ENCODE results near the gene AKAP1. TPM values are rescaled to one million over a fixed set of nuclear protein-coding genes. Genes with fewer than 3 reads are reported as not detected.

AKAP1 gene
- total RNA-seq, 1 donor from 2014 or later: 37.7 TPM

DNA sequence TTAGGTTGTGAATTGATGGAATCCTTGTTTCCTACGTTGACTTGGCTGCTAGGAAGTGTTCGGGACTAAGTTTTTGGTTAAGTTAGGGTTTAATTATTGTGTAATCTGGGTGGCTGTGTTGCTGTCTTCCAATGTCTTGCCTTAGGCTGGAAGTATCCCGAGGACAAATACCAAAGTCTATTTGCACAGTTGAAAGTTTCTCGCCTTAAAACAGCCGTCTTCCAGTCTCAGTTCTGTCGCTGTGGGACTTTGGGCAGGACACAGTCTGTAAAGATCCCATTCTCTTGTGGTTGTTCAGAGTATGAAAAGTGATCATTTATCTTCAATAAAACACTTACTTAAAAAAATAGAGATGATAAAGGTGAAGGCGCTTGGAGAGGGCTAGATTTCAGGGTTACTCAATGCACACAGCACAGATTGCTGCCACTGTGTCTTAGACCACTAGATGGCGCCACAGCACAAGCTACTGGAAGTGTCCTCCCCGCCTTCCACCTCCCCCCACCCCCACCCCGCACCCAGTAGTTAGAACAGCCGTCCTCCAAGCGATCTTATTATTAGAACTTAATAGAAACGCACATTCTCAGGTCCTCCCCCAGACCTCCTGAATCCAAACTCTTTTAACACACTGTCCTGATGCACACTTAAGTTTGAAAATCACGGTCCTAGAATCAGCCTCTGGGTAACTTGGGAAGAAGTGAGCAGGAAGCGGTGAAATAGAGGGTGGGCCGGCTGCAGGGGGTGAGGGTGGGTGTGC is 45.8 kb downstream of the AKAP1 start:
- intact Hi-C loops (cut with micrococcal nuclease): loop anchor here (1.0 to 10.0 kb wide), 4 partner anchors 544 to 702 kb away; no protein-coding TSS in a partner anchor

DNA sequence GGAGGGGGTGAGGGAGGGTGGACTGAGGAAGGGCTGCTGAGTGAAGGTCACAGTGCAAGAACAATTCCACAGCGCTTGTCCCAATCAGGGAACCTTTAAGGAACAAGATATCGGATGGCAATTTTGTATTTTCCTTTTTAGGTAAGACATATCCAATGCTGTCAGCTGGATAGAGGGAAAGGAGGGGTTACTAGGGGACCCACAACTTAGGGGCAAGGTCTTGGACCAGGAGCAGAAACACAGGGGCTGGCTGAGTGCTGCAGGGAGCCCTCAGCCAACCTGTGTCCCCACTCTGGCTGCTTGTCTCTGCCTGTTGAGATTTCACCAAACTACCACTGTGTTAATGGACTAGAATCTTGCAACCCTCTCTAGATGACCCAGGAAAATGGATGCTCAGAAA is 47.6 kb downstream of the AKAP1 start:
- intact Hi-C loops (cut with micrococcal nuclease): loop anchor here (10.0 kb wide), 1 partner anchor 542 kb away; no protein-coding TSS in a partner anchor

DNA sequence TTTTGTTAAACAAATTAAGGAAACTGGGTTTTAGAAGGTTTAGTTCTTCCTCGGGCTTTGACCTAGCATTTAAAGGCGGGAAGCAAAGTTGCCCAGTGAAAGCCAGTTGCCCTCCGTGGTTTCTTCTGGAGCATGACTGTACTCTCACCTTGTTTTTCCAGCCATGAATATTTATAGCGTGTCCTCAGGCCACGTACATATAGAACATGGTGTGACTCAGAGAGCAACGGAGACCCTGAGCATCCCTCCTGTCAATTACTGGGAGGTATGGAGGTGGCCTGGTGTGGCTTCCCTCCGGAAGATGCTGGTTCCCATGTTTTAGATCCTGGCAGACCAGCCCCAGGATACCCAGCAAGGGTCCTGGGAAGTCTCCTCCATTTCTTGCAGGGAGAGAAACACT is 48.4 kb downstream of the AKAP1 start:
- intact Hi-C loops (cut with micrococcal nuclease): loop anchor here (10.0 kb wide), 1 partner anchor 541 kb away; no protein-coding TSS in a partner anchor

DNA sequence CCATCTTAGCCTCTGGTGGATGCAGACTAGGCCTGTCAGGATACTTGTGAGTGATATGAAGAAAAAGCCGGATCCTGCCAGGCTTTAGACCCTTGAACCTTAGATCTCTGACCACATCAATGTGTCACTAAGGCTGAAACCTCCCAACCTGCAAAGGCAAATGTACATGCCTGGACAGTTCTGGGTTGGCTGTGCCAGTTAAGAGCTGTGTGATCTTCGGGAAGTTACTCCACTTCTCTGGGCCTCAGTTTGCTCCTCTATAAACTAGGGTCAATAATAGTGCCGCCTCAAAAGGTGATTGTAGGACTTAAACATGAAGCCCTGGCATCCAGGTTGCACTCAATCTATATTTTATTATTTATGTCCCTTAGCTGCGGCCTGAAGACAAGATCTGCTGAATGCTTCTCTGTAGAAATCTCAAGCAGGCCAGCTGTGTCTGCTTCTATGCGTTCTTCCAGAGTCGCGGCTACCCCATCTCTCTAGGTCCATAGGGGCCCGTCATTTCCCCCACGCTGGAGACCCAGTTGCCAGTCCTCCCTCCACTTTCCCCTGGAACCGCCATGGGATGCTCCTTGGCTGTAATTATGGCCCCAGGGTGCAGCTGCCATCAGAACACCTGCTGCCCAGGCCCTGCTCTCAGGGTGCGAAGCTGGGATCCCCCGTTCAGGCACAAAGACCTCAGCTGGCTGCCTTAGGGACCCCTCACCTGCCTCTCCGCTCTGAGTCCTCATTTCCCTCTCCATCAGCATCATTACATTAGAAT is 50.2 kb downstream of the AKAP1 start:
- intact Hi-C loops (cut with micrococcal nuclease): loop anchor here (10.0 kb wide), 1 partner anchor 540 kb away; no protein-coding TSS in a partner anchor

DNA sequence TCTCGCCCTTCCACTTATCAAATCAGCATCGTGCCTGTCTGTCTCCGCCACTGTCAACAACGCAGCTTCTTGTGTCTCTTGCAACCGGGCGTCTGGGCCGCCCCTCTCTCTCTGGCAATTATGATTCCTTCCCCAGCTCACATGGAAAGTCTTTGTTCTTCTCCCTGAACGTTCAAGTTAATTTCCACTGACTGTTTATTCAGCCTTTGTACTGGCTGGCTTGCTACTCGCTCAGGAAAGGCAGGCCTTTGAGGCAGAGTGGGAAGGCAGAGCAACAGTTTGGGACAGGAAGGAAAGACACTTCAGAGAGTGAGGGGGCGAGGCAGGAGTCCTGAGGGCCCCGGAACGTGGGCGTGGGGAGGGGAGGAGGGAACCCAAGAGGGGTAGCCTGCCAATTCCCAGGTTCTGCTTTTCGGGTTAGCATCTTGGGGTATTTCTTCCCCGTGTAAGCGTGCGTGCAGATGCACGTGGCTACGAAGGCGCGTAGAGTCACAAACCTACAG is 50.8 kb downstream of the AKAP1 start:
- intact Hi-C loops (cut with micrococcal nuclease): loop anchor here (10.0 kb wide), 1 partner anchor 539 kb away; no protein-coding TSS in a partner anchor

DNA sequence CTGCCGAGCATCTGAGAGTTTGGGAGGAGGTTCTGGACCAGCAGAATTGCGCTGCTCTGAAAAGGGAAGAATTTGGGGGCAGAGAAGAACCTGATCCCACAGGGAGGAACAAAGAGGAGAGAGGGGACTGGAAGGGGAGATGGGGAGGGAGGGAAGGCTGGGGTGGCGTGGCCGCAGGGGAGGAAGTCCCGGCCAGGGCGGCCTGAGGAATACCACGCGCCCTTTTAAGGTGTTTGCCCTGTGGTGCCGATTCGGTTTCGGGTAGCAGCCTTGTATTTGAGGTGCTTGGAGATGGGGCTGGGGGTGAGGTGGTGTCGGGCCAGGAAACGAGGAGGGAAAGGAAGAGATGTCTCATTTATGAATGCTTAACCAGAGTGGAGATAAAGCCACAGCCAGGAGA is 51.3 kb downstream of the AKAP1 start:
- intact Hi-C loops (cut with micrococcal nuclease): loop anchor here (10.0 kb wide), 1 partner anchor 538 kb away; no protein-coding TSS in a partner anchor

DNA sequence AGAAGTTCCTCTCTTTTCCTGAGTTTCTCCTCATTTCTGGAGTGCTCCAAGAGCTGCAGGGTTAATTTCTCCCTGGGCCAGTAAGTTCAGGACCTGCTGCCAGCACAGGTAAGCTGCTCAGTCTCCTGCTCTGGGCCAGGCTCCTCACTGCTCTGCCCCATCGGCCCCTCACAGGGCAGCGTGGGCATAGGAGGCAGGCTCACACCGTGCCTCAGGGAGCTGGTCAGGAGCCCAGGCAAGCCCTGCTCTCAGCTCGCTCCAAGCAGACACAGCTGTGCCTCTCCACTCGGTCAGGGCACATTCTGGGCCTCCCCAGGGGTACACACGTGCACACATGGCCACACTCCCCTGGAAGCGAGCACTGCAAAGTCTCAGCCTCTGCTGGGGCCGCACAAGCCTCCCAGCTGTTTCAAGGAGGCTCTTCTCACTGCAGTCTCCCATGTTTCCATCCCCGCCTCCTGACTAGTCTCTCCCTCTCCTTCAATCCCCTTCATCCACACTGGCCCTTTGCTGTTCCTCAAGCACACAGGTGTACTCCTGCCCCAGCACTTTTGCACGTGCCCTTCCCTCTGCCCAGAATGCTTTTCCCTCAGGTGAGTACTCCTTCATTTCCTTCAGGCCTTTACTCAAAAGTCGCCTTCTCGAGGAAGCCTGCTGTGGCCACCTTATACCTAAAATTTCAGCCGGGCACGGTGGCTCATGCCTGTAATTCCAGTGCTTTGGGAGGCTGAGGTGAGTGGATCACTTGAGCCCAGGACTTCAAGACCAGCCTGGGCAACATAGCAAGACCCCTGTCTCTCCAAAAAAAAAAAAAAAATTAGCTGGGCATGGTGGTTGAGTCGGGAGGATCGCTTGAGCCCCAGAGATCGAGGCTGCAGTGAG is 53.2 kb downstream of the AKAP1 start:
- intact Hi-C loops (cut with micrococcal nuclease): loop anchor here (10.0 kb wide), 1 partner anchor 537 kb away; no protein-coding TSS in a partner anchor

DNA sequence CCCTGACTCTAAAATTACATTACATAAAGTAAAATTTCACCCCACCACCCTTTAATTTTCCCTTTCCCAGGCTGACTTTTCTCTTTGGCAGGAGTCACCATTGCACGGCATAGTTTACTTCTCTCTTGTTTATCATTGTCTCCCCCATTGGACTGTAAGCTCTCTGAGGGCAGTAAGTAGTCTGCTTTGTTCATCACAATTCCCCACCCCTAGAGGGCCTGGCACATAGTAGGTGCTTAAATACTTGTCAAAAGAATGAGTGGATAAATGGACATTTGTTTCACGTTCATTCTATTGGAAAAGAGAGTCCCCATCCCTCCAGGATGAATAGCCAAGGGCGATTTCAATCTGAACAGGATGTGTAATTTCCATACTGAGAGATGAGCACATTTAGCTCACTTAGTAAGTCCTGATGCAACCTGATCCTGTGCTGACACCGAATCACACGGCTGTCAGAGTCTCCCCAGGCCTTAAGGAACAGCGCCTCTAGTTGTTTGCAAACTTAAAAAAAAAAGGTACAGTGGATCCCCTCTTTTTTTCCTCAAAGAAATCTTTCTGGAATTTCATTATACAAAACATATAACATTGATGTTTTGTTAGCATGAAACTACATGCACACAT is 54.0 kb downstream of the AKAP1 start:
- intact Hi-C loops (cut with micrococcal nuclease): loop anchor here (10.0 kb wide), 1 partner anchor 536 kb away; no protein-coding TSS in a partner anchor

DNA sequence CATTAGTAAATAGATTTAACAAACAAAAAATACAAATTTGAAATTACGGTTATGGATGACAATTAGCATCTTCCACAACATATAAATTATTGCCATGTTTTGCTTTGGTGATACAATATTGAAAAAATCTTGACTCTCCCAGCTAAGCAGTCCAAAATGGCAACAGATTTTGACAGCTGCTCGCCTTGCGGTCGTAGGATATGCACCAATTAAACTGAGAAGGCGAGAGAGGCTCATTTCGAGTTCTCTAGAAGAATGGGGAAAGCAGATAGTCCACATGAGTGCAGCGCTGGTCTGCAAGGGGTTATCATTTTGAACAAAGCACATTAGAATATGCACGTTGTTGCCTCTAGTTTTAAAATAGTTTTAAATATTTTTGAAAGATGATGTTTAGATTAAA is 55.3 kb downstream of the AKAP1 start:
- intact Hi-C loops (cut with micrococcal nuclease): no loop called here

DNA sequence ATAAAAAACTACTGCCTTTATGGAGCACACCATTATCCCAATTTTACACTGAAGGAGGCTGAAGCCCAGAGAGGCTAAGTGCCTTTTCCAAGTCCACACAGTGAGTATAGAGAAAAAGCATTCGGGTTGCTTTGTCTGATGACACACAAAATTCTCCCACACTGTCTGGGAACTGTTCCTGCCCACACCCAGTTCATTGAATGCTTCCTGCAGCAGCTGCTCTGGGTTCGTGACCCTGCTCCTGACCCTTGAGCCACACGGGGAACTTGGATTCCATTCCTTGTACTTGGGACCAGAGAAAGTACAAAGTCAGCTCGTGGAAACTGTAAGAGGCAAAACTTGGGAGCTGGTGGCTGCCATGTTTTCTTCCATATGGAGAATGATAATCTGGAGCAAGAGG is 57.9 kb downstream of the AKAP1 start:
- intact Hi-C loops (cut with micrococcal nuclease): no loop called here

DNA sequence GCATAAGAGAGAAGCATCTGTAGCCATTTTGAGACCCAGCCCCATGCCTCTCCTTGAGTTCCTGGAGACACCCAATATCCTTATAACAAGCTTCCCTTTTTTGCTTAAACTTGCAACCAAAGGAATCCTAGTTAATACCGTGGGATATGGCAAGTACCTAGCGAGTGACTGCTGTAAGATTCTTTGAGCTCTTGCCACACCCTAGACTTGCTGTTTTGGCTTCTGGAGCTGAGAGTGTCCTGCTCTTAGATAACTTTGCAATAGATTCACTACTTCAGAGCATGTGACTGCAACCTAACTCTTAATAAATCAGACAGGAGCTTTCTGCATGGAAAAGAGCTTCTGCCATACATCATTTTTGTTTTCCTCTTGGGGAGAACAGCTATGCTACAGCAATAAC is 58.3 kb downstream of the AKAP1 start:
- intact Hi-C loops (cut with micrococcal nuclease): no loop called here

DNA sequence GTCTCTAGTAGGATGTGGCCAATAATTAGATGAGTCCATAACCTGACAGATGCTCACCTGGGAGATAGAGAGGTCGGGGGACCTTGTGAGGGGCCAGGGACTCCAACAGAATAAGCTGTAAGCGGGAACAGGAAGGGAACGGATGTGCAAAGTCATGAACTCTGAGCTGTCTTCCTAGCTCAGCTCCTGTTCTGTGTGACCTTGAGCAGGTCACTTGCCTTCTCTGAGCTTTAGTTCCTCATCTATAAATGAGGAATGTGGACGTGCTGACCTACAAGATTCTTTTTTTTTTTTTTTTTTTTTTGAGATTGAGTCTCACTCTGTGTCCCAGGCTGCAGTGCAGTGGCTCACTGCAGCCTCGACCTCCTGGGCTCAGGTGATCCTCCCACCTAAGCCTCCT is 58.9 kb downstream of the AKAP1 start:
- intact Hi-C loops (cut with micrococcal nuclease): no loop called here

DNA sequence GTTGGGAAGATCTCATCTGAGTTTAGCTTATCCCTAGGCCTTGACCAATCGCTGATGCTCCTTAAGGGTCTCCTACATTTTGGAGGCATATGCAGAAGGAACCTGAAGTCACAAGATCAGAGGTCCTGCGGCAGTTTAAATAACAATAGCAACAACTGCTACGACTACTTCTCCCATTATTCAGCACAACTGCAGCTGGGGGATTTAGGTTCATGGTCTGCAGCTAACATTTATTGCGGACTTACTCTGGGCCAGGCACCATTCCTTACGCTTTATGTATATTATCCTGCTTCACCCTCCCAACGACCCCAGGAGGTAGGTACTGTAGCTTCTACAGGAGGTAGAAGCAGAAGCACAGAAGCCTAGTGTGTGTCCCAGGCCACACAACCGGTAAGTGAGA is 59.5 kb downstream of the AKAP1 start:
- intact Hi-C loops (cut with micrococcal nuclease): no loop called here

DNA sequence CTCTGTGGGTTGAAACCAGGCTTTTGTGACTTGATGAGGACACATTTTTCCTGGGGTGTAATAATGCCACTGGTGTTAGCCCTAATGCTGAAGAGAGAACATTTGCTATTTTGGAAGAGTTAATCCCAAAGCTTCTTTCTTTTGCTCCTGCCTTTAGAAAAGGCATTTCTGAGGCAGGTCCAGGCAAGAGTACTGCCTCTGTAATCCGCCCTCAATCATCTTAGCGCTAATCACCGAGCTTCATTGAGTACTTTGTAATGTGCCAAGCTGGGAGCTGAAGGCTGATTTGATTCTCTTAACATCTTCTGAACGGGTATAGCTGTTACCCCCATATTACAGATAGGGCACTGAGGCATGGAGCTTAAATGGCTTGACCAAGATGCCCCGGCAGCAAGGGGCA is 60.3 kb downstream of the AKAP1 start:
- intact Hi-C loops (cut with micrococcal nuclease): no loop called here

DNA sequence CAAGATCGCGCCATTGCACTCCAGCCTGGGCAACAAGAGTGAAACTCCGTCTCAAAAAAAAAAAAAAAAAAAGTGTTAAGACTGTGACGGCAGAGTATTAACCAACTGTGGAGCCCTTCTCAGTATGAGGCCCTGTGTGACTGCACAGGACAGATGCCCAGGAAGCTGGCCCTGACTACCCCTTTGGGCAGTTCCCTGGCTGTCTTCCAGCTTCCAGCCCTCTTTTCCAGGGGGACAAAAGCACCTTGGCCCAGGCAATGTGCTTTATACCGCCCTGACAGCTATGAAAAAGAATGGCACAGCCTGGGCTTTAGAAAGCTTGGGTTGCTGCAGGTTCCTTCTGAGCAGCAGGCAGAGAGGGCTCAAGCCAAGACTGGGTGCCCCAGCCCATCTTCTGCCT is 61.2 kb downstream of the AKAP1 start:
- intact Hi-C loops (cut with micrococcal nuclease): no loop called here

DNA sequence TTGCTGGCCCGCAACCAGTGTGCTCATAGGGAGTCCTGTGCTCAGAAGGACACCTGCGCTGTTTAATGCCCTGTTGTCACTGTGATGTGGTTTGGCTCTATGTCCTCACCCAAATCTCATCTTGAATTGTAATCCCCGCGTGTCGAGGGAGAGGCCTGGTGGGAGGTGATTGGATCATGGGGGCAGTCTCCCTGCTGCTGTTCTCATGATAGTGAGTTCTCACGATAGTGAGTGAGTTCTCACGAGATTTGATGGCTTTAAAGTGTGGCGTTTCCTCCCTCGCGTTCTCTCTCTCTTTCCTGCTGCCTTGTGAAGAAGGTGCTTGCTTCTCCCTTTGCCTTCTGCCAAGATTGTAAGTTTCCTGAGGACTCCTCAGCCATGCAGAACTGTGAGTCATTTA is 66.8 kb downstream of the AKAP1 start:
- intact Hi-C loops (cut with micrococcal nuclease): no loop called here

DNA sequence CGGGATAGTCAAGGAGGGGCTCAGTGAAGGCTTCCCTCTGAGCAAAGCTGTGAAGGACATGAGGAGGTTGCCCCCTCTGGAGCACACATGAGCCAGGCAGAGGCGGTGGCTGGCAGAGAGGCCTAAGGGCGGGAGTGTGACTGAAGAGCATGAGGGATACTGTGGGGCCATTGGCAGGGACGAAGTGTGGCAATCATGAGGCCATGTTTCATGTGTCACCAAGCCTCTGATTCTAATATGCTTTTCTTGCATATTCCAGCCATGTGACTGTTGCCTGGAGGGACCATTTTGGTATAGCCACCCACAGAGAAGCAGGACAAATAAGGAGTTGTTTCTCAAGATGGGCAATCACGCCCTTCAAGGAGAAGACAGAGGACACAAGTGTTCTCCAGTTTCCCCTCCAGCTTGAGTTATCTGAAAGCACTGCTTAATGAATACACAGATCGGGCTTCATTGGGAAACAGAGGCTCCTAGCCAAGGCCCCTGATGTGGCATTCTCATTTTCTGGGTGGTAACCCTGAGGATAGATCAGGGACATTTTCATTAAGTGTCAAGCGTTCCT is 68.0 kb downstream of the AKAP1 start:
- intact Hi-C loops (cut with micrococcal nuclease): no loop called here

DNA sequence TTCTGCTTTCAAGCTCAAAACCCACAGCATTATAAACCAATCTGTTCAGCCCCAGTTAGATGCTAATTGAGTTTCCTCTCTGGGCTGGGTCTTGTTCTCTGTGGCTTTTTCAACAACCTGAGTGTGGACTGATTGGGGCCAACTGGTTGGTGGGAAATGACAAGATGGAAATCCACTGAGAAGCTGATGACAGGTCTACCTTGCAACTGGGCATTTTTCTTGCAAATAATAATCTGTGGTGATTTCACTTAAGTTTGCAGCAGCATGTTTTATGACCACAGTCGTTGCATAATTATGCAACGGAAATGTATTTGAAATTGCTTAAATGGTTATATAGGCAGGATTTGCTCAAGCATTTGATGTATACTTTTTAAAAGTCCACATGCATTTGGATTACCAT is 69.9 kb downstream of the AKAP1 start:
- intact Hi-C loops (cut with micrococcal nuclease): no loop called here

DNA sequence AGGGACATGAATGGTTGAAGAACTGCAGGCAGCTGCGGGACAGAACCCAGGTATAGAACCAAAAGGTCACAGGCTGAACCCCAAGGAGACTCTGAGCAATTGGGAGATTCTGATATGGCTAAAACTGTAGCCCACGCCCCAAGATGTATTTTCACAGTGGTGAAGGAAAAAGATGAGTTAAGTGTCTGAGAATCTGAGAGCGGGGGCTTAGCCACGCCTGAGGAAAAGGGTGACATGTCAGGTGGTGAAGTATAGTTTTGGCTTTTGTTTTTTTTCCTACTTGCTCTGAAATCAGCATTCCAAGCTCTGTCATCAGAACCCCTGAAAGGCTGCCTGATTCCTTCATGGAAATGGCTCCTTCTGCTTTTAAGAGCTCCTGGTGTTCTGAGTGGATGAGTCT is 73.3 kb downstream of the AKAP1 start:
- intact Hi-C loops (cut with micrococcal nuclease): no loop called here

DNA sequence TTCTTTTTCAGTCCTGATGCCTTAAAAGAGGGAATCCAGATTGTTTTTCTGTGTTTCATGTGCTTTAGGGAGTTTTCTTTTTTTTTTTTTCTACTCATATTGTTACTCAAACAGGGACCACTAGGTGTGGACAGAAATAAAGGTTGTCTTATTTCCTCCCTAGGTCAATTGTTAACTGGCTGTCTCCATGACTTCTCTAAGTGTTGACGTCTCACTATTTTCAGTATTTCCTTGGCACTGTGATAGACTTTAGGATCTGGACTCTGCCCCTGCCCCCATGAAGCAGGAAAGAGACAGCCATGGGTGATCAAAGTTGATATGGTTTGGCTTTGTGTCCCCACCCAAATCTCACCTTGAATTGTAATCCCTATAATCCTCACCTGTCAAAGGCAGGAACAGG is 73.7 kb downstream of the AKAP1 start:
- intact Hi-C loops (cut with micrococcal nuclease): no loop called here

Data from T-helper 2 cell treated with Interferon-gamma antibody and Interleukin-4, amounts not matched to agents 100 ng/mL and 5 ng/mL, for 36 hours (primary cell).